Measurements from ENCODE around the gene EPHA2. TPM values are rescaled to one million over a fixed set of nuclear protein-coding genes. Genes with fewer than 3 reads are reported as not detected.

EPHA2 gene
- total and polyA plus RNA-seq, 2 donors (not counting 3 experiments of a cell fraction or from before 2014, with no cell fraction given): 141 to 147 TPM

DNA sequence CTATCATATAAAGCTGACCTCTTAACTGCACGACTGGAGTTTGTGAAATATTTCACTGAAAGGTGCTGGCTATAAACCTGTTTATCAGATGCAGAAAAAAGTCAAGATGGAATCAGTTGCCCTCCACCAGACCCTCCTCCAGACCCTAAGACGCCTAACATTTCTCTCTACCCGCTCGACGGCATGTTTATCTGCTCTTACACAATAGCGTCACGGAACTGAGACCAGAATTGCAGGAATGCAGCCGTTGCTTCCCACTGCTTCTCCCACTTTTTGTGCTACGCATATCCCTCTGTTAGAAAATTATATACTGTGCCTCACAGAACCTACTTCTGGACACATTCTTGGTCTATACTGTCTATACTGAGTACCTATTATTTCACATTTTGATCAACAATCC, 54.2 kb downstream of the EPHA2 start:
- no peaks in the 10 kb centered on the region for H3K79me2 ChIP-seq (ENCODE audit: control insufficient read depth, insufficient read depth, low read length)
- peaks cover 0 to 6% of the 10 kb centered on the region in 2 experiments for H3K27me3 ChIP-seq (ENCODE audit: control insufficient read depth in 2 of 2, insufficient read depth in 2 of 2, low read length in 2 of 2)
- no peaks in the 10 kb centered on the region for H3K9me1 ChIP-seq (replicated peaks; ENCODE audit: control insufficient read depth, extremely low read depth, insufficient read depth, low read length)
- intact Hi-C loops (cut with micrococcal nuclease): no loop called here
- FAIRE-seq (no peak), DNase-seq (ENCODE audit: low read depth, low spot score) (no peak)
- no peaks in the 10 kb centered on the region for H3K9me3 ChIP-seq (replicated peaks; ENCODE audit: control insufficient read depth, insufficient read depth, low read length)
- H3K4me3 ChIP-seq (replicated peaks in 1 of 3; ENCODE audit: insufficient read depth in 1 of 3, low read depth in 1 of 3, low read length in 3 of 3): no peak overlapping the region
- H3K4me1 ChIP-seq (ENCODE audit: control insufficient read depth, extremely low read depth, insufficient read depth, low read length): no peaks in the 10 kb centered on the region
- H3K4me2 ChIP-seq (ENCODE audit: insufficient read depth, low read length): no peak overlapping the region
- no peak overlapping the region for H3K9ac ChIP-seq (replicated peaks; ENCODE audit: extremely low read depth, insufficient read depth, low read length)
- no peaks in the 10 kb centered on the region for H4K20me1 ChIP-seq (replicated peaks; ENCODE audit: control insufficient read depth, extremely low read depth, insufficient read depth, low read length)
- dilution Hi-C loops (cut with MboI; ENCODE audit: extremely low pct_ligation_motif_present, low sequenced_read_pairs): no loop called here
- TF ChIP-seq POLR2AphosphoS5 (IDR thresholded peaks at IDR 0.05; ENCODE audit: insufficient read depth, low read depth, low read length) (no peak), GATA2 (IDR thresholded peaks at IDR 0.05; ENCODE audit: insufficient read depth, insufficient read length, low read depth, low read length) (no peak), POLR2A (IDR thresholded peaks at IDR 0.05; ENCODE audit: low read depth, low read length) (no peak), EZH2 (IDR thresholded peaks at IDR 0.05; ENCODE audit: borderline replicate concordance, low read depth, low read length, severe bottlenecking) (no peak), FOS (IDR thresholded peaks at IDR 0.05; ENCODE audit: borderline replicate concordance, insufficient read depth, low read length) (no peak), JUN (IDR thresholded peaks at IDR 0.05; ENCODE audit: borderline replicate concordance, insufficient read depth, insufficient read length, low read depth) (no peak), MYC (IDR thresholded peaks at IDR 0.05; ENCODE audit: low read depth, low read length) (no peak)
- TF ChIP-seq, protein P1, sequence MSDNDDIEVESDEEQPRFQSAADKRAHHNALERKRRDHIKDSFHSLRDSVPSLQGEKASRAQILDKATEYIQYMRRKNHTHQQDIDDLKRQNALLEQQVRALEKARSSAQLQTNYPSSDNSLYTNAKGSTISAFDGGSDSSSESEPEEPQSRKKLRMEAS (IDR thresholded peaks at IDR 0.05; ENCODE audit: insufficient read depth, insufficient read length): no peak
- TF ChIP-seq, protein P2, sequence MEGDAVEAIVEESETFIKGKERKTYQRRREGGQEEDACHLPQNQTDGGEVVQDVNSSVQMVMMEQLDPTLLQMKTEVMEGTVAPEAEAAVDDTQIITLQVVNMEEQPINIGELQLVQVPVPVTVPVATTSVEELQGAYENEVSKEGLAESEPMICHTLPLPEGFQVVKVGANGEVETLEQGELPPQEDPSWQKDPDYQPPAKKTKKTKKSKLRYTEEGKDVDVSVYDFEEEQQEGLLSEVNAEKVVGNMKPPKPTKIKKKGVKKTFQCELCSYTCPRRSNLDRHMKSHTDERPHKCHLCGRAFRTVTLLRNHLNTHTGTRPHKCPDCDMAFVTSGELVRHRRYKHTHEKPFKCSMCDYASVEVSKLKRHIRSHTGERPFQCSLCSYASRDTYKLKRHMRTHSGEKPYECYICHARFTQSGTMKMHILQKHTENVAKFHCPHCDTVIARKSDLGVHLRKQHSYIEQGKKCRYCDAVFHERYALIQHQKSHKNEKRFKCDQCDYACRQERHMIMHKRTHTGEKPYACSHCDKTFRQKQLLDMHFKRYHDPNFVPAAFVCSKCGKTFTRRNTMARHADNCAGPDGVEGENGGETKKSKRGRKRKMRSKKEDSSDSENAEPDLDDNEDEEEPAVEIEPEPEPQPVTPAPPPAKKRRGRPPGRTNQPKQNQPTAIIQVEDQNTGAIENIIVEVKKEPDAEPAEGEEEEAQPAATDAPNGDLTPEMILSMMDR (IDR thresholded peaks at IDR 0.05; ENCODE audit: extremely low read depth in 1 of 2, insufficient read depth in 1 of 2, low read depth in 1 of 2, low read length in 2 of 2): no peak
- POLR2A ChIA-PET: no interaction called here
- CTCF ChIA-PET: no interaction called here
- H2AFZ ChIP-seq (ENCODE audit: low read depth, low read length): no peak overlapping the region
- BruUV-seq (replicated peaks): no TSS peak
- no peak overlapping the region for H3K27ac ChIP-seq (ENCODE audit: insufficient read depth, low read depth, low read length)
- no peaks in the 10 kb centered on the region for H3K36me3 ChIP-seq (ENCODE audit: control insufficient read depth in 2 of 2, extremely low read depth in 1 of 2, insufficient read depth in 2 of 2, low read length in 2 of 2)

All from endothelial cell of umbilical vein (primary cell).